GM18520 (cell line): Measurements from ENCODE around the gene PXN.

ENCODE experiments used
- ATAC-seq: cut with Tn5 transposase; IDR thresholded peaks from one replicate; pipeline ENCODE4 v1.9.1; 2021; ENCODE audit not compliant: unreplicated experiment

The PXN gene

DNA sequence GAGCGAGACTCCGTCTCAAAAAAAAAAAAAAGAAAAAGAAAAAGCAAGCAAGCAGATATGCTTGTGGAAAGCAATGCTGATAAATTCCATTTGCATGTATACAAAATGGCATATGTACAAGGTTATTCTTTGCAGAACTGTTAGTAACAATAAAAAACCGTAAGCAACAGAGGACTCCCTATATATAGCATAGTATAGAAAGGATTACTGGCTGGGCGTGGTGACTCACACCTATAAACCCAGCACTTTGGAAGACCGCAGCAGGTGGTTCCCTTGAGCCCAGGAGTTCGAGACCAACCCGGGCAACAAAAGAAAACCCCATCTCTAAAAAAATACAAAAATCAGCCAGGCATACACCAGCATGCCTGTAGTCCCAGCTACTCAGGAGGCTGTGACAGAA, 84.6 kb downstream of the PXN start:
- no peak for ATAC-seq

DNA sequence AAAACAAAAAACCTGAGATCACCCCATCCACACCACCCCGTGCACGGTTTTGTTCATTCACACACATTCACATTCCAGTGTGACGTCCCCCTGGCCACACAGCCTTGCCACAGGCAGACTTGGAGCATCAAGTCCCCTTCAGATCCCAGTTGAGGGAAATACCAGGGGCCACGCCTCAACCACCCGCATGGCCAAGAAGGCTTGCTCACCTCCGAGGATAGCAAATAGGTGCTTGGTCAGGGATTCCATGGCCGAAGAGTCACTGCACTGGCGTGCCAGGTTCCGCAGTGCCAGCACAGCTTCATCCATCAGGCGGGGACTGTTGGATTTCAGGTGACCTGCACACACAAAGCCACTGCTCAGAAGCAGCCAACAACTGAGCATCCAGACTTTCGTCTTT, 90.0 kb downstream of the PXN start:
- no peak for ATAC-seq

- no peak for ATAC-seq
These were observed 90.5 kb downstream of the PXN start for GRCh38 chr12:120175062-120175461.

GRCh38 chr12:120172053-120172452, 93.5 kb downstream of the PXN start:
- ATAC-seq: no peak

GRCh38 chr12:120170631-120171030, 94.9 kb downstream of the PXN start:
- no peak for ATAC-seq

DNA sequence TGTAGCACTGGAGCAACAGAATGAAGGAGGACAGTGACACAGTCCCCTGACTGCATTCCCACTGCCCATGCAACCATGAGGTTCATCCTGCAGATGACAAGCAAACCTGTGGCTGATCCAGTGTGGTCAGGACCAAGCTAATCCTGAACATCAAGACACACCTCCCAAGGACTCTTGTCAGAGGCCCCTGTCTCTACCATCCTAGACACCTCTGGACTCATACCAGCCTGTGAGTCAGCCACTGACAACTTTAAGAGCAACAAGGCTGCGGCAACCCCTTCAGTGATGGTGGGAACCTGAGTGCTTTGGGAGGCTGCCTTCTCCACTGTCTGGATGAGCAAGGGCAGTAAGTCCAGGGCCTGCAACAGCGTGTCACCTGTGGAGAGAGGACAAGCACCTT, 95.6 kb downstream of the PXN start:
- no peak for ATAC-seq

- no peak for ATAC-seq
These were observed 97.2 kb downstream of the PXN start for GRCh38 chr12:120168337-120168736.

- no peak for ATAC-seq
These were observed 97.9 kb downstream of the PXN start for GRCh38 chr12:120167529-120168095.

GRCh38 chr12:120164293-120164692, 101.2 kb downstream of the PXN start:
- ATAC-seq: no peak

DNA sequence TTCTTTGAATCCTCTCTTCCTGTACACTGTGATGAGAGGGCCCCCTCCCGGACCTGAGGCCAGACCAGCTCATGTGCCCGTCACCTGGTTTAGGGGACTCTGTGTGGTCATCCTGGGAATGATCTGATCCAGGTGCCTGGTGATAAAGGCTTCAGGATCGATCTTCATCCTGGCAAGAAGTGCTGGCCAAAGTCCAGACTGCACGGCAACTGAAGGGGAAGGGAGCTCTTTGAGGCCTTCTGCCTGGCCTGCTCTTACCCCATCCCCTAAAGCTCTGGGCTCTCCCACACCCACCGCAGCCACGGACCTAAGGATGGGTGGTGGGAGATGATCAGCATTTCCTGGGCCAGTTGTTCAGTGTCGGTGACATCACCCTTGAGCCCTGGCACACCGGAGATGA, 102.8 kb downstream of the PXN start:
- ATAC-seq: no peak

DNA sequence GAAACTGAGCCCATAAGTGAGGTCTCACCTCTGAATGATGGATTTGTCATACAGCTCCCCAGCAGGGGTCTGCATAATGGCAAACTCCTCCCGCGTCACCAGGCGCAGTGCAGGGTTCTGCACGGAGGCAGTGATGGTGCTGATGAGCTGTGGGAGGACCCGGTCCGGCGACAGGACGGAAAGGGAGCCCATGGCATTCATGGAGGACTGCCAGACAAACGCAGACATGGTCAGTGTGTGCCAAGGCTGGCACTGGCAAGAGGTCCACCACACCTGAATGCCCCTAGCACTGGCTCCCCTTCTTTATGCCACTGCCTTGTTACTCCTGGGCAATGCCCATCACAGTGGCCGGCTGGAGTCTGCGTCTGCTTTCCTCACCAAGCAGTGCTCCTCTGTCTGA, 103.7 kb downstream of the PXN start:
- no peak for ATAC-seq
